Measurements from ENCODE around the gene FNDC8. TPM values are rescaled to one million over a fixed set of nuclear protein-coding genes. Genes with fewer than 3 reads are reported as not detected.

Gene FNDC8
- total RNA-seq, 1 experiment from 2014 or later, result not detected

- no TSS peak for BruUV-seq (replicated peaks)
- peaks cover 20% of the 10 kb centered on the region for H3K79me2 ChIP-seq (ENCODE audit: low read depth)
- H3K4me3 ChIP-seq, result no peak overlapping the region
- no peaks in the 10 kb centered on the region for H3K9me2 ChIP-seq (ENCODE audit: insufficient read depth)
- peaks cover 24% of the 10 kb centered on the region for H3K27me3 ChIP-seq (ENCODE audit: insufficient read depth, low read depth)
- no peaks in the 10 kb centered on the region for H4K20me1 ChIP-seq (ENCODE audit: insufficient read depth)
- H2AFZ ChIP-seq, result no peak overlapping the region
- H3F3A ChIP-seq (ENCODE audit: insufficient read depth, low read depth), result no peaks in the 10 kb centered on the region
- peaks cover 6% of the 10 kb centered on the region for H3K4me1 ChIP-seq (replicated peaks; ENCODE audit: insufficient read depth)
- DNase-seq, result no peak
- POLR2A ChIA-PET (ENCODE audit: unreplicated experiment), result no interaction called here
- no peaks in the 10 kb centered on the region for H3K36me3 ChIP-seq (ENCODE audit: low read depth)
- TF ChIP-seq EZH2 (IDR thresholded peaks at IDR 0.05; ENCODE audit: low read depth) (no peak), CTCF (conservative IDR thresholded peaks at IDR 0.05) (no peak)
- CTCF ChIA-PET, result no interaction called here
- H3K9me3 ChIP-seq (ENCODE audit: insufficient read depth, low read depth), result no peaks in the 10 kb centered on the region
- no peak overlapping the region for H3K27ac ChIP-seq
- intact Hi-C loops (cut with micrococcal nuclease; ENCODE audit: unreplicated experiment), result loop anchor here (5.0 to 10.0 kb wide), 5 partner anchors 97 to 387 kb away; partner anchors contain the start of genes SLFN12 and SLFN5
- no peak overlapping the region for H3K4me2 ChIP-seq
These were observed 23.4 kb downstream of the FNDC8 start for GRCh38 chr17:35144840-35145239.

- BruUV-seq (replicated peaks), result no TSS peak
- CTCF ChIA-PET, result no interaction called here
- Histone ChIP-seq H4K20me1 (ENCODE audit: insufficient read depth) (no peaks in the 10 kb centered on the region), H3K9me3 (ENCODE audit: insufficient read depth, low read depth) (no peaks in the 10 kb centered on the region), H3K27ac (no peak overlapping the region), H3K36me3 (ENCODE audit: low read depth) (no peaks in the 10 kb centered on the region), H3K4me2 (no peak overlapping the region), H3K4me1 (replicated peaks; ENCODE audit: insufficient read depth) (no peaks in the 10 kb centered on the region), H3F3A (ENCODE audit: insufficient read depth, low read depth) (no peaks in the 10 kb centered on the region), H2AFZ (no peak overlapping the region), H3K79me2 (ENCODE audit: low read depth) (peaks cover 6% of the 10 kb centered on the region), H3K27me3 (ENCODE audit: insufficient read depth, low read depth) (peaks cover 24% of the 10 kb centered on the region), H3K9me2 (ENCODE audit: insufficient read depth) (no peaks in the 10 kb centered on the region), H3K4me3 (no peak overlapping the region)
- intact Hi-C loops (cut with micrococcal nuclease; ENCODE audit: unreplicated experiment), result loop anchor here (10.0 kb wide), 1 partner anchor 168 kb away; no protein-coding TSS in a partner anchor
- DNase-seq, result no peak
- POLR2A ChIA-PET (ENCODE audit: unreplicated experiment), result no interaction called here
- TF ChIP-seq EZH2 (IDR thresholded peaks at IDR 0.05; ENCODE audit: low read depth) (no peak), CTCF (conservative IDR thresholded peaks at IDR 0.05) (no peak)
These were observed 24.9 kb downstream of the FNDC8 start for GRCh38 chr17:35146214-35146833.

- Histone ChIP-seq H3K4me2 (no peak within 1 kb of the TSS), H3K79me2 (ENCODE audit: low read depth) (no peaks in the 10 kb centered on the region), H2AFZ (no peak within 1 kb of the TSS), H3K27ac (no peak within 1 kb of the TSS), H3K27me3 (ENCODE audit: insufficient read depth, low read depth) (peaks cover 24% of the 10 kb centered on the region), H3F3A (ENCODE audit: insufficient read depth, low read depth) (no peaks in the 10 kb centered on the region), H4K20me1 (ENCODE audit: insufficient read depth) (no peaks in the 10 kb centered on the region), H3K36me3 (ENCODE audit: low read depth) (no peaks in the 10 kb centered on the region), H3K4me1 (replicated peaks; ENCODE audit: insufficient read depth) (no peaks in the 10 kb centered on the region), H3K9me2 (ENCODE audit: insufficient read depth) (no peaks in the 10 kb centered on the region), H3K9me3 (ENCODE audit: insufficient read depth, low read depth) (no peaks in the 10 kb centered on the region), H3K4me3 (no peak within 1 kb of the TSS)
- CTCF ChIA-PET, result no interaction called here
- intact Hi-C loops (cut with micrococcal nuclease; ENCODE audit: unreplicated experiment), result loop anchor here (10.0 kb wide), 1 partner anchor 167 kb away; no protein-coding TSS in a partner anchor
- TF ChIP-seq CTCF (conservative IDR thresholded peaks at IDR 0.05), result no peak
- no peak for TF ChIP-seq EZH2 (IDR thresholded peaks at IDR 0.05; ENCODE audit: low read depth)
- no peak for DNase-seq
- POLR2A ChIA-PET (ENCODE audit: unreplicated experiment), result no interaction called here
- no TSS peak for BruUV-seq (replicated peaks)
These were observed 26.0 kb downstream of the FNDC8 start, which contains the start of gene UNC45B for GRCh38 chr17:35147375-35147905. Gene UNC45B (plus strand): TSS chr17:35147817. CDS start chr17:35148264, 447 bp downstream.
